Panc1 (cell line): ENCODE data around the gene TMEM141.

Experiments
- POLR2AphosphoS5 ChIP-seq: IDR thresholded peaks from 2 replicates; pipeline ENCODE4 v1.6.1; 2012; ENCODE audit warnings: mild to moderate bottlenecking, low read depth, low read length, moderate library complexity
- SIN3A ChIP-seq: IDR thresholded peaks from 2 replicates; pipeline ENCODE4 v1.6.1; 2012; ENCODE audit warnings: low read depth, mild to moderate bottlenecking, low read length, moderate library complexity, borderline replicate concordance; ENCODE audit not compliant: insufficient read depth
- TCF7L2 ChIP-seq: IDR thresholded peaks from 2 replicates; pipeline ENCODE4 v1.6.1; 2011; ENCODE audit warnings: mild to moderate bottlenecking, low read depth, low read length, inconsistent platforms
- TF ChIP-seq, protein P1 (sequence below), 2 experiments: IDR thresholded peaks; 2 replicates each; pipeline ENCODE4 v1.6.1; 2011 to 2012; ENCODE audit warnings: low read depth in 2 of 2, control low read depth in 1 of 2, low read length in 1 of 2, mild to moderate bottlenecking in 1 of 2, moderate library complexity in 1 of 2; ENCODE audit not compliant: insufficient read depth in 1 of 2
- TF ChIP-seq, protein P2 (sequence below): fragments of 450-650 bp; IDR thresholded peaks from 2 replicates; pipeline ENCODE4 v1.5.1; 2017; ENCODE audit warnings: mild to moderate bottlenecking

DNA sequence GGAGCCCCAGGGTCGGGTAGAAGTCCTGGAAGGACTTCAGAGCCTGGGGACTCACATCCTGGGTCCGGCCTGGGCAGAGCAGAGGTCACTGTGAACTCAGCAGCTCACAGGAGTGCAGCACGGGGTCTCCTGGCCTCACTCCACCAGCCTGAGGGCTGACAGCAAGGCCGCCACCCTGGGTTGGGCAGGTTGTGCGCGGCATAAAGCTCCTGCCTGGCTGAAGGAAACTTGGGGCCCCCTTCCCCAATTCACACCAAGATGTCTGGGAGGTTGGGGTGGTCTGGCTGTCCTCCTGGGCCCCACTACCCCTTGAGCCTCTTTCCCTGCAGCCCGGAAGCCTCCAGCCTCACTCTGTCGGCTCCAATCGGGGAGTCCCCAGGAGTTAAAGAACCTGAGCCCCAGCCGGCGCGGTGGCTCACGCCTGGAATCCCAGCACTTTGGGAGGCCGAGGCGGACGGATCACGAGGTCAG lies 28.9 kb upstream of the TMEM141 start:
- TF ChIP-seq POLR2AphosphoS5 (no peak), SIN3A (no peak), TCF7L2 (no peak)
- TF ChIP-seq, protein P1, sequence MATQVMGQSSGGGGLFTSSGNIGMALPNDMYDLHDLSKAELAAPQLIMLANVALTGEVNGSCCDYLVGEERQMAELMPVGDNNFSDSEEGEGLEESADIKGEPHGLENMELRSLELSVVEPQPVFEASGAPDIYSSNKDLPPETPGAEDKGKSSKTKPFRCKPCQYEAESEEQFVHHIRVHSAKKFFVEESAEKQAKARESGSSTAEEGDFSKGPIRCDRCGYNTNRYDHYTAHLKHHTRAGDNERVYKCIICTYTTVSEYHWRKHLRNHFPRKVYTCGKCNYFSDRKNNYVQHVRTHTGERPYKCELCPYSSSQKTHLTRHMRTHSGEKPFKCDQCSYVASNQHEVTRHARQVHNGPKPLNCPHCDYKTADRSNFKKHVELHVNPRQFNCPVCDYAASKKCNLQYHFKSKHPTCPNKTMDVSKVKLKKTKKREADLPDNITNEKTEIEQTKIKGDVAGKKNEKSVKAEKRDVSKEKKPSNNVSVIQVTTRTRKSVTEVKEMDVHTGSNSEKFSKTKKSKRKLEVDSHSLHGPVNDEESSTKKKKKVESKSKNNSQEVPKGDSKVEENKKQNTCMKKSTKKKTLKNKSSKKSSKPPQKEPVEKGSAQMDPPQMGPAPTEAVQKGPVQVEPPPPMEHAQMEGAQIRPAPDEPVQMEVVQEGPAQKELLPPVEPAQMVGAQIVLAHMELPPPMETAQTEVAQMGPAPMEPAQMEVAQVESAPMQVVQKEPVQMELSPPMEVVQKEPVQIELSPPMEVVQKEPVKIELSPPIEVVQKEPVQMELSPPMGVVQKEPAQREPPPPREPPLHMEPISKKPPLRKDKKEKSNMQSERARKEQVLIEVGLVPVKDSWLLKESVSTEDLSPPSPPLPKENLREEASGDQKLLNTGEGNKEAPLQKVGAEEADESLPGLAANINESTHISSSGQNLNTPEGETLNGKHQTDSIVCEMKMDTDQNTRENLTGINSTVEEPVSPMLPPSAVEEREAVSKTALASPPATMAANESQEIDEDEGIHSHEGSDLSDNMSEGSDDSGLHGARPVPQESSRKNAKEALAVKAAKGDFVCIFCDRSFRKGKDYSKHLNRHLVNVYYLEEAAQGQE (IDR thresholded peaks at IDR 0.05; ENCODE audit: insufficient read depth in 1 of 2, low read depth in 2 of 2, low read length in 1 of 2) = no peak
- TF ChIP-seq, protein P2, sequence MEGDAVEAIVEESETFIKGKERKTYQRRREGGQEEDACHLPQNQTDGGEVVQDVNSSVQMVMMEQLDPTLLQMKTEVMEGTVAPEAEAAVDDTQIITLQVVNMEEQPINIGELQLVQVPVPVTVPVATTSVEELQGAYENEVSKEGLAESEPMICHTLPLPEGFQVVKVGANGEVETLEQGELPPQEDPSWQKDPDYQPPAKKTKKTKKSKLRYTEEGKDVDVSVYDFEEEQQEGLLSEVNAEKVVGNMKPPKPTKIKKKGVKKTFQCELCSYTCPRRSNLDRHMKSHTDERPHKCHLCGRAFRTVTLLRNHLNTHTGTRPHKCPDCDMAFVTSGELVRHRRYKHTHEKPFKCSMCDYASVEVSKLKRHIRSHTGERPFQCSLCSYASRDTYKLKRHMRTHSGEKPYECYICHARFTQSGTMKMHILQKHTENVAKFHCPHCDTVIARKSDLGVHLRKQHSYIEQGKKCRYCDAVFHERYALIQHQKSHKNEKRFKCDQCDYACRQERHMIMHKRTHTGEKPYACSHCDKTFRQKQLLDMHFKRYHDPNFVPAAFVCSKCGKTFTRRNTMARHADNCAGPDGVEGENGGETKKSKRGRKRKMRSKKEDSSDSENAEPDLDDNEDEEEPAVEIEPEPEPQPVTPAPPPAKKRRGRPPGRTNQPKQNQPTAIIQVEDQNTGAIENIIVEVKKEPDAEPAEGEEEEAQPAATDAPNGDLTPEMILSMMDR = no peak
